ENCODE measurements around the gene CCDC93.

DNA sequence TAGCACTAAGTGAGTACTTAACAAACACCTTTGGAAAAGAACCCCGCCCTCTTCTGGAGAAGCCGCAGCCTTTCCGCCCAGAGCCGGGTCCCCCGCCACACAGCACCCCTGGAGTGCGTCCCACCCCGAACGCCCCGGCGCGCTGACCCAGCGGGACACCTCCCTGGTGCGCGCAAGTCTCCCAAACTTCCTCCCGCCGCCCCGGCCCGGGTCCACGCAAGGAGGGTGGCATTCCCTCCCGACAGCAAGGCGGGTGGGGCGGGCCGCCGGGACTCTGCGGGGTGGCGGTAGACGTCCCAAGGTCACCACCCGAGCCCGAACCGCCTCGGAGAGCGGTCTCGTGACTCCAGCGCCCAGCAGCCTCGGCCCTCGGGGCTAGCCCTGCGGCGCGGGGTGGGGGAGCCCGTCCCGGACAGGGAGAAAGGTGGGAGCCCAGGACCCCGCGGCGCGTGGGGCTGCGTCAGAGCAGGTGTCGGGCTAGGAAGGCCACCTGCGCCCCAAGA is 598 bp downstream of the CCDC93 start:
- TF ChIP-seq, protein P1, sequence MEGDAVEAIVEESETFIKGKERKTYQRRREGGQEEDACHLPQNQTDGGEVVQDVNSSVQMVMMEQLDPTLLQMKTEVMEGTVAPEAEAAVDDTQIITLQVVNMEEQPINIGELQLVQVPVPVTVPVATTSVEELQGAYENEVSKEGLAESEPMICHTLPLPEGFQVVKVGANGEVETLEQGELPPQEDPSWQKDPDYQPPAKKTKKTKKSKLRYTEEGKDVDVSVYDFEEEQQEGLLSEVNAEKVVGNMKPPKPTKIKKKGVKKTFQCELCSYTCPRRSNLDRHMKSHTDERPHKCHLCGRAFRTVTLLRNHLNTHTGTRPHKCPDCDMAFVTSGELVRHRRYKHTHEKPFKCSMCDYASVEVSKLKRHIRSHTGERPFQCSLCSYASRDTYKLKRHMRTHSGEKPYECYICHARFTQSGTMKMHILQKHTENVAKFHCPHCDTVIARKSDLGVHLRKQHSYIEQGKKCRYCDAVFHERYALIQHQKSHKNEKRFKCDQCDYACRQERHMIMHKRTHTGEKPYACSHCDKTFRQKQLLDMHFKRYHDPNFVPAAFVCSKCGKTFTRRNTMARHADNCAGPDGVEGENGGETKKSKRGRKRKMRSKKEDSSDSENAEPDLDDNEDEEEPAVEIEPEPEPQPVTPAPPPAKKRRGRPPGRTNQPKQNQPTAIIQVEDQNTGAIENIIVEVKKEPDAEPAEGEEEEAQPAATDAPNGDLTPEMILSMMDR (optimal IDR thresholded peaks at IDR 0.05 in 1 of 3, IDR thresholded peaks at IDR 0.05 in 1 of 3, conservative IDR thresholded peaks at IDR 0.05 in 1 of 3; ENCODE audit: extremely low read depth in 1 of 3, insufficient read depth in 2 of 3, low read length in 3 of 3): peak in 1 of 3 experiments; percentile 12
- no peak for TF ChIP-seq EZH2 (IDR thresholded peaks at IDR 0.05; ENCODE audit: low read length)
